Kidney (tissue), 14 donors: ENCODE data around the gene GLCE. TPM values are rescaled to one million over a fixed set of nuclear protein-coding genes. Genes with fewer than 3 reads are reported as not detected.
A peak's percentile ranks its signal among the peaks of the same experiment; 100 is the strongest.

Experiments
- DNase-seq, 5 donors: peaks; one replicate each; pipeline ENCODE4 v3.0.0-alpha.2; 2013 to 2020
- FAIRE-seq: peaks from 2 replicates; lab custom pipeline; 2012; peaks lifted over from hg19 to GRCh38; lab: Jason Lieb, UNC
- H3K27ac ChIP-seq, 2 donors: one replicate each; pipeline ENCODE4 v1.7.0; 2013; ENCODE audit warnings: low read depth in 2 of 2, low read length in 2 of 2, inconsistent platforms in 1 of 2
- H3K27me3 ChIP-seq: one replicate; pipeline ENCODE4 v1.7.1; 2013; ENCODE audit warnings: low read length, inconsistent platforms; ENCODE audit not compliant: control insufficient read depth, insufficient read depth
- H3K36me3 ChIP-seq, 3 donors: one replicate each; pipeline versions ENCODE4 v1.7.0 to v1.7.1; 2013; ENCODE audit warnings: low read length in 3 of 3, control low read depth in 1 of 3, inconsistent platforms in 1 of 3; ENCODE audit not compliant: insufficient read depth in 3 of 3, control insufficient read depth in 2 of 3
- H3K4me1 ChIP-seq, 3 donors: one replicate each; pipeline versions ENCODE4 v1.7.0 to v1.7.1; 2013; ENCODE audit warnings: low read length in 3 of 3, inconsistent platforms in 1 of 3, low read depth in 1 of 3; ENCODE audit not compliant: control insufficient read depth in 2 of 3, insufficient read depth in 2 of 3
- H3K4me3 ChIP-seq, 3 donors: one replicate each; pipeline versions ENCODE4 v1.7.0 to v1.8.1; 2013; ENCODE audit warnings: low read length in 3 of 3, control low read depth in 1 of 3, inconsistent platforms in 1 of 3
- H3K9ac ChIP-seq, 3 donors: one replicate each; pipeline versions ENCODE4 v1.7.0 to v1.7.1; 2013; ENCODE audit warnings: low read length in 3 of 3, control low read depth in 1 of 3, inconsistent platforms in 1 of 3
- H3K9me3 ChIP-seq, 3 donors: one replicate each; pipeline versions ENCODE4 v1.7.0 to v1.7.1; 2013; ENCODE audit warnings: low read length in 3 of 3, control low read depth in 1 of 3, inconsistent platforms in 1 of 3; ENCODE audit not compliant: control insufficient read depth in 2 of 3, insufficient read depth in 1 of 3
- CTCF ChIP-seq: IDR thresholded peaks from 3 replicates; pipeline ENCODE4 v1.5.1; 2012; ENCODE audit warnings: mild to moderate bottlenecking, moderate library complexity, borderline replicate concordance; ENCODE audit not compliant: insufficient read depth; ENCODE audit errors: extremely low read depth
- intact Hi-C: fragments of 100-400 bp; cut with DNase I; formaldehyde crosslinking; loops from one replicate; pipeline ENCODE4 v1.11.1; 2022
- polyA plus RNA-seq: library from polyadenylated mRNA; stranded (reverse); fragments of 350-450 nt; fragmentation: Illumina TruSeq; extraction: RNeasy Lipid Tissue Mini Kit (QIAGEN cat#74804); gene quantifications from one replicate; pipeline ENCODE4 v1.2.3, GENCODE V29; 2014; ENCODE audit warnings: low read depth, low replicate concordance; ENCODE audit not compliant: insufficient read depth
- total RNA-seq: library from RNA; stranded (reverse); fragmentation: NEBNext Ultra II Directional; extraction: Animal tissue kit (Norgen Biotek cat#: 25700); gene quantifications from one replicate; pipeline ENCODE4 v1.2.1, GENCODE V29; 2021
- donor health status: control.
- donor health status: control.
- donor health status: control.
- donor health status: control.
- donor health status: control.
- donor health status: DM: yes; HTN: yes; CAD: no.
- donor health status: Normal renal cell carcinoma (clear cell type).

Gene GLCE
- total and polyA plus RNA-seq, 2 donors from 2014 or later, result 14.9 to 18.0 TPM

GRCh38 chr15:69141286-69141701 is 19.1 kb upstream of the GLCE start:
- no peaks in the 10 kb centered on the region for H3K27me3 ChIP-seq
- H3K4me3 ChIP-seq, result no peak overlapping the region
- no peaks in the 10 kb centered on the region for H3K36me3 ChIP-seq
- H3K4me1 ChIP-seq, result peaks cover 0 to 4% (median 0%) of the 10 kb centered on the region in 3 donors
- no peak for FAIRE-seq
- peak; percentile 7 for TF ChIP-seq CTCF
- intact Hi-C loops, result no loop called here
- no peak overlapping the region for H3K9ac ChIP-seq
- no peak for DNase-seq
- no peaks in the 10 kb centered on the region for H3K9me3 ChIP-seq
- H3K27ac ChIP-seq, result no peak overlapping the region

GRCh38 chr15:69141833-69142232 is 18.6 kb upstream of the GLCE start:
- intact Hi-C loops, result no loop called here
- no peak for TF ChIP-seq CTCF
- Histone ChIP-seq H3K9ac (no peak overlapping the region), H3K4me1 (peaks cover 0 to 4% (median 0%) of the 10 kb centered on the region in 3 donors), H3K9me3 (no peaks in the 10 kb centered on the region), H3K4me3 (no peak overlapping the region), H3K27ac (no peak overlapping the region), H3K36me3 (no peaks in the 10 kb centered on the region), H3K27me3 (no peaks in the 10 kb centered on the region)
- DNase-seq, result no peak
- no peak for FAIRE-seq

- no peak overlapping the region for H3K4me3 ChIP-seq
- no peaks in the 10 kb centered on the region for H3K27me3 ChIP-seq
- no peaks in the 10 kb centered on the region for H3K36me3 ChIP-seq
- H3K9me3 ChIP-seq, result no peaks in the 10 kb centered on the region
- no peak for FAIRE-seq
- intact Hi-C loops, result no loop called here
- no peak overlapping the region for H3K27ac ChIP-seq
- H3K9ac ChIP-seq, result no peak overlapping the region
- TF ChIP-seq CTCF, result no peak
- H3K4me1 ChIP-seq, result peaks cover 0 to 4% (median 0%) of the 10 kb centered on the region in 3 donors
- peak in 3 of 5 donors; percentile 49 to 90 (median 88) for DNase-seq
Measured at GRCh38 chr15:69143756-69144436, 16.5 kb upstream of the GLCE start.
